SK-N-SH treated with all-trans-retinoic acid at 6 μM for 48 hours (cell line): Measurements from ENCODE around the gene SIRT2.
"Not testable (repeated sequence)": the region's sequence is repeated elsewhere in the genome, so short reads cannot be mapped to it uniquely, and the experiment has no call there.

ENCODE experiments used
- ATAC-seq: fragments of 200-7000 bp; cut with Tn5 transposase; 3 replicates; pipeline ENCODE4 v1.9.1; 2020; ENCODE audit warnings: mild to moderate bottlenecking, moderate library complexity
- BACH2 ChIP-seq: fragments of 250-450 bp; sonication (Bioruptor Pico); IDR thresholded peaks from 2 replicates; pipeline ENCODE4 v1.9.0; 2021; ENCODE audit warnings: mild to moderate bottlenecking, borderline replicate concordance
- OSR1 ChIP-seq: fragments of 250-450 bp; sonication (Bioruptor Pico); IDR thresholded peaks from 2 replicates; pipeline ENCODE4 v1.8.0; 2022; ENCODE audit warnings: moderate library complexity, mild to moderate bottlenecking, inconsistent platforms
- PPARA ChIP-seq: fragments of 250-450 bp; sonication (Bioruptor Pico); IDR thresholded peaks from 2 replicates; pipeline ENCODE4 v1.5.0; 2020; ENCODE audit warnings: mild to moderate bottlenecking, borderline replicate concordance
- RARB ChIP-seq: fragments of 250-450 bp; sonication (Bioruptor Pico); IDR thresholded peaks from 2 replicates; pipeline ENCODE4 v1.8.0; 2021; ENCODE audit warnings: mild to moderate bottlenecking, moderate library complexity
- TCF4 ChIP-seq: fragments of 250-450 bp; sonication (Bioruptor Pico); IDR thresholded peaks from 2 replicates; pipeline ENCODE4 v1.8.0; 2021; ENCODE audit warnings: mild to moderate bottlenecking, moderate library complexity, borderline replicate concordance
- TOX ChIP-seq: fragments of 250-450 bp; sonication (Bioruptor Pico); IDR thresholded peaks from 2 replicates; pipeline ENCODE4 v1.8.0; 2021; ENCODE audit warnings: mild to moderate bottlenecking, moderate library complexity, borderline replicate concordance
- ZFP30 ChIP-seq: fragments of 450-650 bp; formaldehyde crosslinking; IDR thresholded peaks from 2 replicates; pipeline ENCODE4 v1.5.0; 2022; ENCODE audit warnings: mild to moderate bottlenecking, moderate library complexity
- ZNF70 ChIP-seq: fragments of 450-650 bp; formaldehyde crosslinking; IDR thresholded peaks from 2 replicates; pipeline ENCODE4 v1.5.0; 2020; ENCODE audit warnings: mild to moderate bottlenecking, moderate library complexity
- ZNF8 ChIP-seq: fragments of 450-650 bp; formaldehyde crosslinking; IDR thresholded peaks from 2 replicates; pipeline ENCODE4 v1.5.0; 2020; ENCODE audit warnings: mild to moderate bottlenecking, moderate library complexity
- TF ChIP-seq, protein P1 (sequence below): fragments of 250-450 bp; sonication (Bioruptor Pico); IDR thresholded peaks from 2 replicates; pipeline ENCODE4 v1.5.1; 2021; ENCODE audit warnings: mild to moderate bottlenecking, moderate library complexity
- TF ChIP-seq, protein P2 (sequence below): fragments of 250-450 bp; sonication (Bioruptor Pico); IDR thresholded peaks from 2 replicates; pipeline ENCODE4 v1.5.0; 2020; ENCODE audit warnings: mild to moderate bottlenecking, moderate library complexity
- TF ChIP-seq, protein P3 (sequence below): fragments of 250-450 bp; sonication (Bioruptor Pico); IDR thresholded peaks from 2 replicates; pipeline ENCODE4 v1.8.0; 2020; ENCODE audit warnings: mild to moderate bottlenecking, moderate library complexity, borderline replicate concordance

Gene SIRT2

DNA sequence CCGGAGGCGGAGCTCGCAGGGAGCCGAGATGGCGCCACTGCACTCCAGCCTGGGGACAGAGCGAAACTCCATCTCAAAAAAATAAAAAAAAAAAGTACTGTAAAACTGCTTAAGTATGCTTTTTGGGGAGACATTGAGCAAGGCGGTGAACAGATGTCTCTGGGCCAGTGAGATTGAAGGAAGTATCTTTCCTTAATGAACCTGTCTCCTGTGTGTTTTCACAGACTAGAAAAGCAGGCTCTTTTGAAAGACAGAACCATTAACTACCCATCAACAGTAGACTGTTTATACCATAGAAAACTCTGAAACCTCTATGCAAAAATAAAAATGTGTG is 66.4 kb downstream of the SIRT2 start:
- no peak for ATAC-seq
- TF ChIP-seq TOX (CRISPR knock-in tag) (no peak), ZFP30 (no peak), BACH2 (CRISPR knock-in tag) (no peak), RARB (CRISPR knock-in tag) (no peak), ZNF8 (CRISPR knock-in tag) (no peak), OSR1 (CRISPR knock-in tag) (no peak), TCF4 (CRISPR knock-in tag) (no peak)
- TF ChIP-seq, protein P1, sequence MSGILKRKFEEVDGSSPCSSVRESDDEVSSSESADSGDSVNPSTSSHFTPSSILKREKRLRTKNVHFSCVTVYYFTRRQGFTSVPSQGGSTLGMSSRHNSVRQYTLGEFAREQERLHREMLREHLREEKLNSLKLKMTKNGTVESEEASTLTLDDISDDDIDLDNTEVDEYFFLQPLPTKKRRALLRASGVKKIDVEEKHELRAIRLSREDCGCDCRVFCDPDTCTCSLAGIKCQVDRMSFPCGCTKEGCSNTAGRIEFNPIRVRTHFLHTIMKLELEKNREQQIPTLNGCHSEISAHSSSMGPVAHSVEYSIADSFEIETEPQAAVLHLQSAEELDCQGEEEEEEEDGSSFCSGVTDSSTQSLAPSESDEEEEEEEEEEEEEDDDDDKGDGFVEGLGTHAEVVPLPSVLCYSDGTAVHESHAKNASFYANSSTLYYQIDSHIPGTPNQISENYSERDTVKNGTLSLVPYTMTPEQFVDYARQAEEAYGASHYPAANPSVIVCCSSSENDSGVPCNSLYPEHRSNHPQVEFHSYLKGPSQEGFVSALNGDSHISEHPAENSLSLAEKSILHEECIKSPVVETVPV (CRISPR knock-in tag): no peak
- TF ChIP-seq, protein P2, sequence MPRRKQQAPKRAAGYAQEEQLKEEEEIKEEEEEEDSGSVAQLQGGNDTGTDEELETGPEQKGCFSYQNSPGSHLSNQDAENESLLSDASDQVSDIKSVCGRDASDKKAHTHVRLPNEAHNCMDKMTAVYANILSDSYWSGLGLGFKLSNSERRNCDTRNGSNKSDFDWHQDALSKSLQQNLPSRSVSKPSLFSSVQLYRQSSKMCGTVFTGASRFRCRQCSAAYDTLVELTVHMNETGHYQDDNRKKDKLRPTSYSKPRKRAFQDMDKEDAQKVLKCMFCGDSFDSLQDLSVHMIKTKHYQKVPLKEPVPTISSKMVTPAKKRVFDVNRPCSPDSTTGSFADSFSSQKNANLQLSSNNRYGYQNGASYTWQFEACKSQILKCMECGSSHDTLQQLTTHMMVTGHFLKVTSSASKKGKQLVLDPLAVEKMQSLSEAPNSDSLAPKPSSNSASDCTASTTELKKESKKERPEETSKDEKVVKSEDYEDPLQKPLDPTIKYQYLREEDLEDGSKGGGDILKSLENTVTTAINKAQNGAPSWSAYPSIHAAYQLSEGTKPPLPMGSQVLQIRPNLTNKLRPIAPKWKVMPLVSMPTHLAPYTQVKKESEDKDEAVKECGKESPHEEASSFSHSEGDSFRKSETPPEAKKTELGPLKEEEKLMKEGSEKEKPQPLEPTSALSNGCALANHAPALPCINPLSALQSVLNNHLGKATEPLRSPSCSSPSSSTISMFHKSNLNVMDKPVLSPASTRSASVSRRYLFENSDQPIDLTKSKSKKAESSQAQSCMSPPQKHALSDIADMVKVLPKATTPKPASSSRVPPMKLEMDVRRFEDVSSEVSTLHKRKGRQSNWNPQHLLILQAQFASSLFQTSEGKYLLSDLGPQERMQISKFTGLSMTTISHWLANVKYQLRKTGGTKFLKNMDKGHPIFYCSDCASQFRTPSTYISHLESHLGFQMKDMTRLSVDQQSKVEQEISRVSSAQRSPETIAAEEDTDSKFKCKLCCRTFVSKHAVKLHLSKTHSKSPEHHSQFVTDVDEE: no peak

DNA sequence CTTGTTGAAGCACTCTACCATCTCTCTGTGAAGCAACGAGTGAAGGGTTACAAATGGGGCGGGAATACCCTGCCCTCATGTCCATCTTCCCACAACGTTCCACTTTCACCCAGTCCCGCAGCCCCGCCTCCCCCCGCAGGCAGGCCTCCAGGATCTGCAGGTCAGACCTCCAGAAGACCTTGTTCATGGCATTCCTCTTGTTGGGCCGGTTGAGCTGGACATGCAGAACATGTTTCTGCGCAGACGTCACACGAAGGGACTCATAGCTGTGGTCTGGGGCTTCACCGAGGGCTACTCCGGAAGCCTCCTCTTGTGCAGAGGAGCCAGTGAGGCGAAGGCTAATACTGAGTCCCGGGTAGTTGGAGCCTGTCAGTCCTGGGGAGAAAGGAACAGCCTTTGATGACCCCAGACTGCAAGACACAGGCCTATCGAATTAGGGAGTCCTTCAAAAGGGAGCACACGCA is 68.2 kb downstream of the SIRT2 start:
- TF ChIP-seq OSR1 (CRISPR knock-in tag): no peak
- TF ChIP-seq, protein P3, sequence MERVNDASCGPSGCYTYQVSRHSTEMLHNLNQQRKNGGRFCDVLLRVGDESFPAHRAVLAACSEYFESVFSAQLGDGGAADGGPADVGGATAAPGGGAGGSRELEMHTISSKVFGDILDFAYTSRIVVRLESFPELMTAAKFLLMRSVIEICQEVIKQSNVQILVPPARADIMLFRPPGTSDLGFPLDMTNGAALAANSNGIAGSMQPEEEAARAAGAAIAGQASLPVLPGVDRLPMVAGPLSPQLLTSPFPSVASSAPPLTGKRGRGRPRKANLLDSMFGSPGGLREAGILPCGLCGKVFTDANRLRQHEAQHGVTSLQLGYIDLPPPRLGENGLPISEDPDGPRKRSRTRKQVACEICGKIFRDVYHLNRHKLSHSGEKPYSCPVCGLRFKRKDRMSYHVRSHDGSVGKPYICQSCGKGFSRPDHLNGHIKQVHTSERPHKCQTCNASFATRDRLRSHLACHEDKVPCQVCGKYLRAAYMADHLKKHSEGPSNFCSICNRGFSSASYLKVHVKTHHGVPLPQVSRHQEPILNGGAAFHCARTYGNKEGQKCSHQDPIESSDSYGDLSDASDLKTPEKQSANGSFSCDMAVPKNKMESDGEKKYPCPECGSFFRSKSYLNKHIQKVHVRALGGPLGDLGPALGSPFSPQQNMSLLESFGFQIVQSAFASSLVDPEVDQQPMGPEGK (CRISPR knock-in tag): no peak
- ATAC-seq: peak; percentile 68

DNA sequence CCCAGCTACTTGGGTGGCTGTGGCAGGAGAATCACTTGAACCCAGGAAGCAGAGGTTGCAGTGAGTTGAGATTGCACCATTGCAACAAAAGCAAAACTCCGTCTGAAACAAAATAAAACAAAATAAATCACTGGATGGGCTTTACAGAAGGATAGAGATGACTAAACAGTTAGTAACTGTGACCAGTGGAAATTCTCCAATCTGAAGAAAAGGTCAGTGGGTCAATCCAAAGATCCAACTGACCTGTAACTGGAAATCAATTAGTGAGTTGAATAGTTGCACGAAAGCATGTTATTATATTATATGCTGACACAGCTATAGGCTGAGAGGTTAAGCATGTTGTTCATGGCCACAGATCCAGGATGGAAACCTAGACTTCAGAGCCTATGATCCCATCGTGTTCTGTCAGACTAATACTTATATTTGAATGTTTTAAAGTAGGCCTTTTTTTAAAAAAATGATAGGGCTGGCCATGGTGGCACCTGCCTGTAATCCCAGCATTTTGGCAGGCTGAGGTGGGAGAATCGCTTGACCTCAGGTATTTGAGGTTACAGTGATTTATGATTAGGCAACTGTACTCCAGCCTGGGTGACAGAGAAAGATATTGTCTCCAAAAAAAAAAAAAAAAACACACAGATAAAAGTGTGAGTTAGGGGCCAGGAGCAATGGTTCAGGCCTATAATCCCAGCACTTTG is 69.2 kb downstream of the SIRT2 start:
- no peak for ATAC-seq
- TF ChIP-seq BACH2 (CRISPR knock-in tag) (no peak), ZNF70 (no peak), TOX (CRISPR knock-in tag) (no peak), ZFP30 (no peak), OSR1 (CRISPR knock-in tag) (no peak), PPARA (CRISPR knock-in tag) (no peak)
- TF ChIP-seq, all 23 proteins: peak for 0

DNA sequence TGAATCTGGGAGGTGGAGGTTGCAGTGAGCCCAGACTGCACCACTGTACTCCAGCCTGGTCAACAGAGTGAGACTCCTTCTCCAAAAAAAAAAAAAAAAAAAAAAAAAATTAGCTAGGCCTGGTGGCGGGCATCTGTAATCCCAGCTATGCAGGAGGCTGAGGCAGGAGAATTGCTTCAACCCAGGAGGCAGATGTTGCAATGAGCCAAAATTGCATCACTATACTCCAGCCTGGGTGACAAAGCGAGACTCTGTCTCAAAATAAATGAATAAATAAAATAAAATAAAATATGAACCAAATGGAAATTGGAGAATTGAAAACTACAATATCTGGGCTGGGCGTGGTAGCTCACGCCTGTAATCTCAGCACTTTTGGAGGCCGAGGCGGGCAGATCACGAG is 70.2 kb downstream of the SIRT2 start:
- not testable (repeated sequence) for ATAC-seq
